ENCODE measurements around the gene FDXACB1. TPM values are rescaled to one million over a fixed set of nuclear protein-coding genes. Genes with fewer than 3 reads are reported as not detected.

The FDXACB1 gene
- total and polyA plus RNA-seq, 7 donors: 0.54 to 2.1 (median 1.2) TPM

DNA sequence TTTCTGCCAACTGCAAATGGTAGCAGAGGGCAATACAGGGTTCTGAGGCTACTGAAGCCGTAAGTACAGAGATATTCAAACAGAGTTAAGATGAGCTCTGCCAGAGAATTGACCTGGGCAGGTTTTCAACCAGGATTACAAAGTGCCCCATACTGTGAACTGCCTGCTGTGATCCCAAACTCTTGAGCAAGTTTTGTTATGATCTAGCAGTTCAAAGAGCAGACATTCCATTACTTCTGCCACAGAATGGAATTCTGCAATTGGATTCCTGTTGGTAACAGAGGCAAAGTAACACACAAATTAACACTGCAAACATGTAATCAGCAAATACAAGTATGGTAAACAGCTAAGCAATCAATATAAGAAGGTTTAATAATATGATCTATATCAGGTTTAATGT lies 38.8 kb downstream of the FDXACB1 start:
- intact Hi-C loops (cut with DNase I): loop anchor here (2.0 to 5.0 kb wide), 3 partner anchors 63 to 273 kb away; partner anchors contain the start of gene SIK2
- peaks cover 10 to 73% (median 20%) of the 10 kb centered on the region in 4 donors for H3K36me3 ChIP-seq
- H3K27me3 ChIP-seq: no peaks in the 10 kb centered on the region
- H3K4me1 ChIP-seq: peaks cover 0 to 9% (median 3%) of the 10 kb centered on the region in 4 donors
- no peak overlapping the region for H3K4me3 ChIP-seq
- no peak for DNase-seq
- H3K27ac ChIP-seq: no peak overlapping the region
- TF ChIP-seq POLR2A (IDR thresholded peaks at IDR 0.05) (no peak), EP300 (IDR thresholded peaks at IDR 0.05) (no peak), POLR2AphosphoS5 (IDR thresholded peaks at IDR 0.05) (no peak)
- TF ChIP-seq, protein P1, sequence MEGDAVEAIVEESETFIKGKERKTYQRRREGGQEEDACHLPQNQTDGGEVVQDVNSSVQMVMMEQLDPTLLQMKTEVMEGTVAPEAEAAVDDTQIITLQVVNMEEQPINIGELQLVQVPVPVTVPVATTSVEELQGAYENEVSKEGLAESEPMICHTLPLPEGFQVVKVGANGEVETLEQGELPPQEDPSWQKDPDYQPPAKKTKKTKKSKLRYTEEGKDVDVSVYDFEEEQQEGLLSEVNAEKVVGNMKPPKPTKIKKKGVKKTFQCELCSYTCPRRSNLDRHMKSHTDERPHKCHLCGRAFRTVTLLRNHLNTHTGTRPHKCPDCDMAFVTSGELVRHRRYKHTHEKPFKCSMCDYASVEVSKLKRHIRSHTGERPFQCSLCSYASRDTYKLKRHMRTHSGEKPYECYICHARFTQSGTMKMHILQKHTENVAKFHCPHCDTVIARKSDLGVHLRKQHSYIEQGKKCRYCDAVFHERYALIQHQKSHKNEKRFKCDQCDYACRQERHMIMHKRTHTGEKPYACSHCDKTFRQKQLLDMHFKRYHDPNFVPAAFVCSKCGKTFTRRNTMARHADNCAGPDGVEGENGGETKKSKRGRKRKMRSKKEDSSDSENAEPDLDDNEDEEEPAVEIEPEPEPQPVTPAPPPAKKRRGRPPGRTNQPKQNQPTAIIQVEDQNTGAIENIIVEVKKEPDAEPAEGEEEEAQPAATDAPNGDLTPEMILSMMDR (IDR thresholded peaks at IDR 0.05): no peak
- H3K9me3 ChIP-seq: no peaks in the 10 kb centered on the region
- WGBS, 2 donors: 95 to 97% methylated on average over 1 of the region's 1 CpG

DNA sequence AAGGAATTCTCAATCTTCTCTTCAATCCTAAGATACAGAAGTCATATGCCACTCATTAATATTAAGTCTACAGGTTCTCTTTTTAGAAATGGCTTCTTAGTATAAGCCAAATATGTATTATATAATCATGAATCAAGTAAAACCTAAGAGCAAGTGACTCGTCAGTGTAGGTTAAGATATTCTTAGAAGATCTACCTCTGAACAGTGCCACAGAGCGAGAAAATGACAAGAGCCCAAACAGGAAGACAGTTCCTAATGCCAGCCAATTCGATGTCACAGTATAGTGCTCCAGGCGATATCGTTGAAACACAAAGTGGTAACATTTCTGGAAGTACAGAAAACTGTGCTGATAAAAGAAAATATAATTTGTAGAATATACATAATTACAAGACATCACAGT lies 40.9 kb downstream of the FDXACB1 start:
- Histone ChIP-seq H3K36me3 (peaks cover 9 to 69% (median 16%) of the 10 kb centered on the region in 4 donors), H3K27me3 (no peaks in the 10 kb centered on the region), H3K9me3 (no peaks in the 10 kb centered on the region), H3K27ac (no peak overlapping the region), H3K4me3 (no peak overlapping the region), H3K4me1 (peaks cover 0 to 9% (median 3%) of the 10 kb centered on the region in 4 donors)
- no peak for DNase-seq
- TF ChIP-seq, protein P1 (IDR thresholded peaks at IDR 0.05): no peak
- TF ChIP-seq POLR2A (IDR thresholded peaks at IDR 0.05): no peak
- no peak for TF ChIP-seq POLR2AphosphoS5 (IDR thresholded peaks at IDR 0.05)
- intact Hi-C loops (cut with DNase I): no loop called here
- WGBS, 2 donors: 95 to 97% methylated on average over 5 of the region's 5 CpGs

DNA sequence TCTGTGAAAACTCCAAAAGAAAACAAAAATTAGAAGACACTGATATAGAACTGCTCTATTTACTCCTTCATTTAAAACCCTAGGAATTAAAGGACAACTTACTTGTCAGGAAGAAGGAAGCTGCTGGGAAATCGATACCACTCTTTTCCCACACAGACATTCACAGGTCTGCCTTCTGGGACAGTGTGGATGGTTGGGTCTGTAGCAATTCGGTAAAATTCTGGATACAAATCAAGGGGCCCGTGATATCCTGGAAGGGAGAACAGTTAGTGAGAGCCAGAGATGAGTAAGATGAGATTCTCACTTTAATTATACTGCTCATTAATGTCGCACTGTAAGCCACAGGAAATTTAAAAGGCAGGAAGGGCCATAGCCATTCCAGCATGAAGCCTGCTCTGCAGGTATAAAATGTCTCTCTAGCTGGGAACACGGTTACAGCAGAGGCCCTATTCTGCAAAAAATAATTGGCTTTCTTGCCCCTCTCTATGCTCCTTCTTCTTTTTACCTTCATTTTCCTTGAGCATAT lies 41.5 kb downstream of the FDXACB1 start:
- H3K27ac ChIP-seq: no peak overlapping the region
- H3K27me3 ChIP-seq: no peaks in the 10 kb centered on the region
- H3K4me3 ChIP-seq: no peak overlapping the region
- TF ChIP-seq, protein P1 (IDR thresholded peaks at IDR 0.05): no peak
- TF ChIP-seq EP300 (IDR thresholded peaks at IDR 0.05): no peak
- TF ChIP-seq POLR2A (IDR thresholded peaks at IDR 0.05): no peak
- TF ChIP-seq POLR2AphosphoS5 (IDR thresholded peaks at IDR 0.05): no peak
- intact Hi-C loops (cut with DNase I): no loop called here
- DNase-seq: no peak
- 94 to 97% methylated on average over 5 of the region's 5 CpGs for WGBS, 2 donors
- peaks cover 0 to 9% (median 3%) of the 10 kb centered on the region in 4 donors for H3K4me1 ChIP-seq
- peaks cover 9 to 75% (median 16%) of the 10 kb centered on the region in 4 donors for H3K36me3 ChIP-seq
- H3K9me3 ChIP-seq: no peaks in the 10 kb centered on the region

DNA sequence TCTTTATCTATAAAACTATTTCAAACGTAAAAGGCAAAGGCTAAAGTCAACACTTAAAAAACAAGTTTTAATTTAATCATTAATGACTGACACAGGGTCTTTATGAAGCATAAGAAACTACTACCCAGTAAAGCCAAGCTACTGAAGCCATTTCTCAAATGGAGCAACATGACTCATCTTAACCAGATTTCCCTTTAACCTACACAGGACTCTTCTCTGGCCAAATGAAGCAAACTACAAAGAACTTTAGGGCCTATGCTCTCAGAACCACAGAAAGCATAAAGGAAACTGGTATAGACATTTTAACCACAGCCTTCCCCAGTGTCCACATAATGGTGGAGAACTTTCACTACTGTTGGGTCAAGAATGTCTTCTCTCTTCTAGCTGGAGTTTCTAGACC lies 42.2 kb downstream of the FDXACB1 start:
- Histone ChIP-seq H3K27me3 (no peaks in the 10 kb centered on the region), H3K27ac (no peak overlapping the region), H3K4me3 (no peak overlapping the region), H3K9me3 (no peaks in the 10 kb centered on the region), H3K4me1 (peaks cover 0 to 8% (median 3%) of the 10 kb centered on the region in 4 donors), H3K36me3 (peaks cover 9 to 80% (median 16%) of the 10 kb centered on the region in 4 donors)
- intact Hi-C loops (cut with DNase I): no loop called here
- 65 to 84% methylated on average over 1 of the region's 1 CpG for WGBS, 2 donors
- TF ChIP-seq, protein P1 (IDR thresholded peaks at IDR 0.05): no peak
- TF ChIP-seq EP300 (IDR thresholded peaks at IDR 0.05): no peak
- TF ChIP-seq POLR2A (IDR thresholded peaks at IDR 0.05): no peak
- DNase-seq: no peak

DNA sequence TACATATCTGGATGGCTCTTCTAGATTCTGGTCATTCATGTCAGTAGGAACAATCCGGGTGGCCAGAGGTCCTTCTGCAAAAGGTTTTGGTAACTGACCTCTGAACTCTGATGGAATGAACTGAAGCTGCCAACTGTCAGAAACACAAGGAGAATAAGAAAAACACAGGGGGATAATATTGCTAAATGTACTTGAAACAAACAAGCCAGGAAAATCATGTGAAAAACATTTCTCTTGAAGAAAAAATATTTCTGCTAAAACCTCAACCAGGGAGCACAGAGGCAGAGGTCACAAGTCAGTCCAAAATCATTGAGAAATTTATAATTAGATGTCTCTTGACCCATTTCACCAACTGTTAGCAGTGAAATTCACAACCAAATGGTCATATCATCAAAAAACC lies 42.8 kb downstream of the FDXACB1 start:
- intact Hi-C loops (cut with DNase I): no loop called here
- Histone ChIP-seq H3K4me3 (no peak overlapping the region), H3K4me1 (peaks cover 0 to 2% (median under 1%) of the 10 kb centered on the region in 4 donors), H3K27me3 (no peaks in the 10 kb centered on the region), H3K36me3 (peaks cover 9 to 86% (median 16%) of the 10 kb centered on the region in 4 donors), H3K9me3 (no peaks in the 10 kb centered on the region), H3K27ac (no peak overlapping the region)
- WGBS, 2 donors: 94 to 97% methylated on average over 1 of the region's 1 CpG
- DNase-seq: no peak
- TF ChIP-seq POLR2AphosphoS5 (IDR thresholded peaks at IDR 0.05): no peak
- TF ChIP-seq, protein P1 (IDR thresholded peaks at IDR 0.05): no peak
- no peak for TF ChIP-seq POLR2A (IDR thresholded peaks at IDR 0.05)
- TF ChIP-seq EP300 (IDR thresholded peaks at IDR 0.05): no peak

Data from sigmoid colon (tissue), 7 donors.